Measurements from ENCODE around the gene SUPT3H. TPM values are rescaled to one million over a fixed set of nuclear protein-coding genes. Genes with fewer than 3 reads are reported as not detected.

Gene SUPT3H
- total RNA-seq, 1 donor from 2014 or later: 9.5 TPM

- intact Hi-C loops (cut with micrococcal nuclease): no loop called here
Observed at GRCh38 chr6:44779130-44779826, 598.5 kb downstream of the SUPT3H start.

Other genes starting within 250 kb of the SUPT3H start
- 34.7 and 39.3 TPM in 2 replicates for gene RUNX2, start 49.6 kb downstream of the SUPT3H start, total RNA-seq